Colon (tissue), 2 donors: ENCODE measurements around the gene CAP2.
"Not testable (repeated sequence)": the region's sequence is repeated elsewhere in the genome, so short reads cannot be mapped to it uniquely, and the experiment has no call there.

ENCODE experiments used
- FAIRE-seq: peaks from 2 replicates; lab custom pipeline; 2012; peaks lifted over from hg19 to GRCh38; lab: Jason Lieb, UNC
- donor health status: control.
- donor health status: control.

CAP2 gene

DNA sequence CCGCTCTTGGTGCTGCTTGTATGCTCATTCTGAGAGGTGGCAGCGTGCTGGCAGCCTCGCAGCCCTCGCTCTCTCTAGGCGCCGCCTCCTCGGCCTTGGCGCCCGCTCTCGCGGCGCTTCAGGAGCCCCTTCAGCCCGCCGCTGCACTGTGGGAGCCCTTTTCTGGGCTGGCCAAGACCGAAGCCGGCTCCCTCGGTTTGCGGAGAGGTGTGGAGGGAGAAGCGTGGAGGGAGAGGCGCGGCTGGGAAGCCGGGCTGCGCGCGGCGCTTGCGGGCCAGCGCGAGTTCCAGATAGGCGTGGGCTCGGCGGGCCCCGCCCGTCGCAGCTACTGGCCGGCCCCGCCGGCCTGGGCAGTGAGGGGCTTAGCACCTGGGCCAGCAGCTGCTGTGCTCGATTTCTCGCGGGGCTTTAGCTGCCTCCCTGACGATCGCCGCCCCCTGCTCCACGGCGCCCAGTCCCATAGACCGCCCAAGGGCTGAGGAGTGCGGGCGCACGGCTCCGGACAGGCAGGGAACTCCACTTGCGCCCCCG lies 187.2 kb downstream of the CAP2 start:
- no peak for FAIRE-seq

DNA sequence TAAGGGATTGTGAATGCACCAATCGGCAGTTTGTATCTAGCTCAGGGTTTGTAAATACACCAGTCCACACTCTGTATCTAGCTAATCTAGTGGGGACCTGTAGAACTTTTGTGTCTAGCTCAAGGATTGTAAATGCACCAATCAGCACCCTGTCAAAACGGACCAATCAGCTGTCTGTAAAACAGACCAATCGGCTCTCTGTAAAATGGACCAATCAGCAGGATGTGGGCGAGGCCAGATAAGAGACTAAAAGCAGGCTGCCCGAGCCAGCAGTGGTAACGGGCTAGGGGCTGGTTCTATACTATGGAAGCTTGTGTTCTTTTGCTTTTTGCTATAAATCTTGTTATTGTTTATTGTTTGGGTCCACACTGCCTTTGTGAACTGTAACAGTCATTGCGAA lies 187.9 kb downstream of the CAP2 start:
- not testable (repeated sequence) for FAIRE-seq

DNA sequence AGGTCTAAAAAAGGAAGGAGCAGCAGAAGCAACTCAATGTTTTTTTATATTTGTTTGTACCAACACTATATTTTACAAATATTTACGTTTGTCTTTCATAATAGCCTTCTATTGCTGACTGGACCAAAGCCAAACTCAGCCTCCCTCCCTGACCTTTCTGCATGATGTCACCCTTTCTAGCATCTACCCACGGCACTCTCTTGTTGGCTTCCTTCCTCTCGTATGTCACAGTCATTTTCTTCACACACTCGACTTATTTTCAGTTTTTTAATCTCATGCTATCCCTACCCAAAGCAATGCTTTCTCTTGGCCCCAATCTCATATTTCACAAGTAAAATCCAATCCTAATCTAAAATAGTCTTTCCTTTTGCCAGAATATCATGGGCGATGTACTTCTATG lies 190.4 kb downstream of the CAP2 start:
- no peak for FAIRE-seq

DNA sequence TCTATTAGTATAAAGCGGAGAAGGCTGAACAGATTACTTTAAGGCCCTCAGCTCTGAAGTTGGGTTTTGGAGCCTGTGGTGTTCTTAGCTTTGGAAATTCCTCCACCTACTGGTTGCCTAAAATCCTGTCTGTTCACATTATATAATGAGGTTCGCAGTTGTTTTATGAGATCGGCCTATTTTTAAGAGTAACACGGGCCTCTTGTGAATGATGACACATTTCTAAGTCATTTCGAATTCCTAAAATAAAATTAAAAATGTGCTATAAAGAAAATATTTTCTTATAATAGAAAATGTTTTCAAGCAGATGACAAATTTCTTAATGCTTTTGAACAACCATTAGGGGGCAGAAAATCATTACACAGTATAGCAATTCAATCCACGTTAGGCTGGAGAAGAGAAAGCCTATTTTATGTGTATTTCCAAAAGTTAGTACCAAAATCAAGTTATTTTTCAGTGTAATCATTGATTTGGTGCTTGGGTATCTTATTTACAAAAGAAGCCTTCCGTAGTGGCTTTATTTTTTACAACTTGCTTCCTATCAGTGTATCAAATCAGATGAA lies 190.9 kb downstream of the CAP2 start:
- peak; percentile 64 for FAIRE-seq

DNA sequence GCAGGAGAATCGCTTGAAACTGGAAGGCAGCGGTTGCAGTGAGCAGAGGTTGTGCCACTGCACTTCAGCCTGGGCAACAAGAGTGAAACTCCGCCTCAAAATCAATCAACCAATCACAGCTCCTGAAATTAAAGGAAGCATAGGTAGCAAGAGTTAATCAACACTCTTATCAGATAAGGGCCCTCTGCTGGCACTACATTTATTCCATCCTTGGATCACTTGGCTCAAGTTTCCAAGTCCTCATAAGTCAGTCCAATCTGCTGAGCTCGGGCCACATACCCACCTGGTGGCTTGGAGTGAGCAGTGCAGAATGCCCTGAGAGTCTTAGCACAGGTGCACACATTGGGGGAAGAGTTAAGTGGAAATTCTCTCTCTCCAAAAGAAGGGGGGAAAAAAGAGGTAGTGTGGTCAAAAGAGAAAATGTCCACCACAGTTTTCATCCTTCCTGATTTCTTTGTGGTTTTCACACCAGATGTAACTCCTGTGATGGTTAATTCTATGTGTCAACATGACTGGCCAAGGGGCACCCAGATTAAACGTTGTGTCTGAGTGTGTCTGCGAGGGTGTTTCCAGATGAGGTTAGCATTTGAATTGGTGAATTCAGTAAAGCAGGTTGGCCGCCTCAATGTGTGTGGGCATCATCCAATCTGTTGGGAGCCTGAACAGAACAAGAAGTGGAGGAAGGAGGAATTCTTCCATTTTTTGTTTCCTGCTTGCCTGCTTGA lies 192.5 kb downstream of the CAP2 start:
- FAIRE-seq = no peak

DNA sequence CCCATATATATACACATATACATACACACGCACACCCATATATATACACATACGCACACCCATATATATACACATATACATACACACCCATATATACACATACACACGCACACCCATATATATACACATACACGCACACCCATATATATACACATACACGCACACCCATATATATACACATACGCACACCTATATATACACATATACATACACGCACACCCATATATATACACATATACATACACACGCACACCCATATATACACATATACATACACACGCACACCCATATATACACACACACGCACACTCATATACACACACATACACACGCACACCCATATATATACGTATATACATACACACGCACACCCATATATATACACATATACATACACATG lies 193.2 kb downstream of the CAP2 start:
- not testable (repeated sequence) for FAIRE-seq

DNA sequence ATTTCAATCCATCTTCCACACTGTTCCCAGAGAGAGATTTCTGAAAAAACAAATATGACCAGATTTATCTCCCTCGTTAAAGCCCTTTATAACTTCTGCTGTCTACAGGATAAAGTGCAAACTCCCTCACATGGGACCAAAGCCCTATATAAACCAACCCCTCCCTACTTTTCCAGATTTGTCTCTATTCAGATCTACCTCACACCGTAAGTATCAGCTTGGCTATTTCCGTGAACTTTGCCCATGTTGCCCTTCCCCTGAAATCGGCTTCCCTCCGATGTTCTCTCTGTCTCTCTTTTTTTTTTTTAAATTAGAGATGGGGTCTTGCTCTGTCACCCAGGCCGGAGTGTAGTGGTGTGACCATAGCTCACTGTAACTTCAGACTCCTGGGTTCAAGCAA lies 194.6 kb downstream of the CAP2 start:
- no peak for FAIRE-seq

DNA sequence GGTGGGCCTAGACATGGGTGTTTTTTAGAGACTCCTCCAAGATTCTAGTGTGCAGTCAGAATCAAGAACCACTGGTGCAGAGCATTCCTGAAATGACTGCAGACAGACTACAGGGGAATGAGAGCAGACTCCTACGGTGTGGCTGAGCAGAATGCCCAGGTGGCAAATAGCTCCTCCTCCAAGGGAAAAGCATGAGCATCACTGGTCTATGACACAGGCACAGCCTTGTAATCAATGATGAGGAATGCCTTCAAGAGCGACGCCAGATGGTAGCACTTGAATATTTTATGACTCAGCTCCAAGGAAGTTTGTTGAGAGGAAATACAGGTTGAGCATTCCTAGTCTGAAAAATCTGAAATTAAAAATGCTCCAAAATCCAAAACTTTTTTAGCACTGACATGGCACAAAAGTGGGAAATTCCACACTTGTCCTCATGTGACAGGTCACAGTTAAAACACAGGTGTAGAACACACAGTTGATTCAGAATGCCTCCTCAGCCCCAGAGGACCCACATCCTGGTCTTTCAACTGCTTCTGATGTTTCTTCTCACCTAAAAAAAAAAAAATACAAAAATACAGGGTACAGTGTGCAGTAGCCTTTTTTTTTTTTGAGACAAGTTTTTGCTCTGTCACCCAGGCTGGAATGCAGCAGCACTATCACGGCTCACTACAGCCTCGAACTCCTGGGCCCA lies 196.2 kb downstream of the CAP2 start:
- no peak for FAIRE-seq

DNA sequence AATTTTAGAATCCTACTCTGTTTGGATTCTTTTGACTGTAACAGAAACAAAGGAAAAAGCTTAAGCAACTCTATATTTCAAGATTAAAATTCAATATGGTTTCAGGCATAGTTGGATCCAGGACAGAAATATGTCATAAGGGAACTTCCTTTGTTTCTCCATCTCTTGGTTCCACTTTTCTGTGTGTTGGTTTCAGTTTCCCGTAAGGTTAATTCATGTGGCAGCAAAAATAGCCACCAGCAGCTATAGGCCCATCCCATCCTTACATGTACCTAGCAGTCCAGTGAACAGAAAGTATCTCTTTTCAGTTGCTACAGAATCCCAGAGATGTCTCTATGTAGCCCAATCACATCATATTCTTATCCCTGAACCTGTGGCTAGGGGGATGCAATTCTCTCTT lies 197.9 kb downstream of the CAP2 start:
- FAIRE-seq = no peak

DNA sequence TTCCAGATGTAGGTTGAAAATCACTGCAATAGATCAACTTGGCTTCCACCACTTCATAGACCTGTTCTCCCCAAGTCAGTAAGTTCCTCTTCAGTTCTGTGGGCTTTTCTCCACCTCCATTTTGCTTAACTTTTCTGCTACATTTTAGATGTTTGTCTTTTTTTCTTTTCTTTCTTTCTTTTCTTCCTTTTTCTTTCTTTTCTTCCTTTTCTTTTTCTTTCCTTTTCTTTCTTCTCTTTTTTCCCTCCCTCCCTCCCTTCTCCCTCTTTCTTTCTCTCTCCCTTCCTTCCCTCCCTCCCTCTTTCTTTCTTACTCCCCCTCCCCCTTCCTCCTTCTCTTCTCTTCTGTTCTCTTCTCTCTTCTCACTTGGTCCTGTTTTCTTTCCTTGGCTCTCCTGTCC lies 199.9 kb downstream of the CAP2 start:
- FAIRE-seq = no peak

DNA sequence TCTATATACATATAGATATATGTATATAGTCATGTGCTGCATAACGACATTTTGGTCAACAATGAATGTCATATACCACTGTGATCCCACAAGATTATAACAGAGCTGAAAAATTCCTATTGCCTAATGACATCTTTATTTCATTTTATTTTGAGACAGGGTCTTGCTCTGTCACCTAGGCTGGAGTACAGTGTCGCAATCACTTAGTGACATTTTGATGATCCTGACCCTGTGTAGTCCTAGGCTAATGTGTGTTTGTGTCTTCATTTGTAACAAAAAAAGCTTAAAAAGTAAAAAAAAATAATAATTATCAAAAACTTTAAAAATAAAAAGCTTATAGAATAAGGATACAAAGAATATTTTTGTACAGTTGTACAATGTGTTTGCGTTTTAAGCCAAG lies 202.7 kb downstream of the CAP2 start:
- FAIRE-seq = no peak

DNA sequence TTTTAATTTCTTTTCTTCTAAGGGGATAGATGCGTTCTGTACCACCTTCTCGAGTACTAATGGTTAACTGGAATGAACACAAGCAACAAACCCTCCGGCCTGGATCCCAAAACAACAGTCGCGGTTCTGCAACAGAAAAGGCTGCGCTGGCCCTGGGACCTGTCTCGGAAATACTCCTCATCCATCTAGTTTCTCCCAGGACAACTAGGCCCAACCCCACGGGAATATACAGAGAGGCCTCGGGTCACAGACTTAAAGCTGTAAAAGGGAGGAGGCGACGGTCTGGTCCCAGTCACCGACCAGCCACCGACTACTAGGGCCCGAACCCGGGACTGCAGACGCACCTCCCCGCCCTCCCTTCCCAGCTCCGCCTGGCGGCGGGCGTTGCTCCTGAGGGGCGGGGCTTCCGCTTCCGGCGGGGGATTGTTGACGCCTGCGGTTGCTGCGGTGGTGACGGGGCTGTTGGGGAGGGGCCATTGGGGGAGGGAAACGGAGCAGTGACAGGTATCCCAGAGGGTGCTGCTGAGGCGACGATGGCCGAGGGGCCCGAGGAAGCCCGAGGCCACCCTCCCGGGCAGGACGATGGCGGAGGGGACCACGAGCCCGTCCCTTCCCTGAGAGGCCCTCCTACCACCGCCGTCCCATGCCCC lies 206.6 kb downstream of the CAP2 start, which contains the start of gene FAM8A1:
Gene FAM8A1, plus strand, starts transcription at position 426 of the 650 bp plus-strand sequence. Its CDS starts 108 bp downstream, at position 534.
- FAIRE-seq = no peak

DNA sequence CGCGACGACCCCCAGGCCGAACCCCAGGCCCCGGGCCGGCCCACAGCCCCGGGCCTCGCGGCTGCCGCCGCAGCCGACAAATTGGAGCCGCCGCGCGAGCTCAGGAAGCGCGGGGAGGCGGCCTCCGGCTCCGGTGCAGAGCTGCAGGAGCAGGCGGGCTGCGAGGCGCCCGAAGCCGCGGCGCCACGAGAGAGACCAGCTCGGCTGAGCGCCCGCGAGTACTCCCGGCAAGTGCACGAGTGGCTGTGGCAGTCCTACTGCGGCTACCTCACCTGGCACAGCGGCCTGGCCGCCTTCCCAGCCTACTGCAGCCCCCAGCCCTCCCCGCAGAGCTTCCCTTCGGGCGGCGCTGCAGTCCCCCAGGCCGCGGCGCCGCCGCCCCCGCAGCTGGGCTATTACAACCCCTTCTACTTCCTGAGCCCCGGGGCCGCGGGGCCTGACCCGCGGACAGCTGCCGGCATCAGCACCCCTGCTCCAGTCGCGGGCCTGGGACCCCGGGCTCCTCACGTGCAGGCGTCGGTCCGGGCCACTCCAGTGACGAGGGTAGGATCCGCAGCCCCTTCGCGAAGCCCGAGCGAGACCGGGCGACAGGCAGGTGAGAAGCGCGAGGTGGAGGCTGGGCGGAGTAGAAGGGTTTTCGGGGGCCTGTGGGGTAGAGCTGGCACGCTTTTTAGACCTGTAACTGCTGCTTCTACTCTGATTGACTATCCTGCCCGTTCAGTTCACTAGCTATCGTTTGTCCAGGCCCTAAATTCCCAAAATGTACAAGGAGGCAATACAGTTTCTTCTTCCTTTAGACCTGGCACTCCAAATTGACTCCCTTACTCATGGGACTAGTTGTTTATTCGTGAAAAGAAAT lies 207.4 kb downstream of the CAP2 start:
- FAIRE-seq = no peak

DNA sequence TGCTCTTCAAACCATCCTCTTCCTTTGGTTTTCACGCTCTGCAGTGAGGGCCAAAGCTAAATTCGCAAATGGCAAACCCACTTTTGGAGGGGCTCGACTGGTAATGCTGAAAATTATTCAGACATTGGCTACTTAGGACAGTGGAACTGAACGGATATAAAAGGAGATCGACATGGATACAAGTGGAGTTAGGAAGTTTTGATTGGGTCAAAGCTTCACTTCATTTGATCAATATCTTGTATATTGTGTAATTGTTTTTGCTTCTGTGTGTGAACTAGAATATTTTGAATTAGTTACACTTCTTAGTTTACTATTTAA lies 207.9 kb downstream of the CAP2 start:
- FAIRE-seq = no peak

DNA sequence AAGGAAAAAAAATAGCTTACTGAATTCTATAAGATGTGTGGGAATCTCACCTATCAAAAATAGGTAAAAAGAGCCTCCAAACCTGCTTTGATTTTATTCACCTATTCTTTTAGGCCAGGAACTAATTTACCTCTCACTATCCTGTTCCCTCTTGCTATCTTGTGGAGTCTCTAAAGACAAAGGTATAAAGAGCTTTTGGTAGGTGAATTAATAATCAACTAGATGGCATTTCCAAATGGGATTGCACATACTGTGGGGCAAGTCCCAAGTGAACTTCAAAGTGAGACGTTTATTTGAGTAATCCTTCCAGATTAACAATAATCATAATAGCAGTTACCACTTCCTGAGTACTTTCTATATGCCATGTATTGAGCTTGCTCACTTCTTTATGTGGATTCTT lies 209.5 kb downstream of the CAP2 start:
- no peak for FAIRE-seq

DNA sequence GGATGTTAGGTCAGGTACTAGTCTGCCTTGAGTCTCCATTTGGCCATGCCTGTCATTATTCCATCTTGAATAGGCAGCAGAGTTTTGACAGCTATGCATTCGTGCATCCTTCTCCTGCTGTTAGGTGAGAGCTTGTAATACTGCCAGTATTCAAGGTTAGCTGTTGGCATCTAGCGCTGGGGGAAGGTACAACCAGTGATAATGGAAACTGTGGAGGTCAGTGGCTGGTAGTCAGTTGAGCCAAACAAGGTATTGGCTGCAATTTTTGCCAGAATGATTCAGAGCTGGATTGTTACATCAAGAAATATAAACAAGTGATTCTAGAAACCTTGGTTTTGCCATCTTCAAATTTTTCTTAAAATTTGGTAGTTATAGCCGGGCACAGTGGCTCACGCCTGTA lies 213.2 kb downstream of the CAP2 start:
- no peak for FAIRE-seq
